ENCODE measurements around the gene PHRF1.

The PHRF1 gene

DNA sequence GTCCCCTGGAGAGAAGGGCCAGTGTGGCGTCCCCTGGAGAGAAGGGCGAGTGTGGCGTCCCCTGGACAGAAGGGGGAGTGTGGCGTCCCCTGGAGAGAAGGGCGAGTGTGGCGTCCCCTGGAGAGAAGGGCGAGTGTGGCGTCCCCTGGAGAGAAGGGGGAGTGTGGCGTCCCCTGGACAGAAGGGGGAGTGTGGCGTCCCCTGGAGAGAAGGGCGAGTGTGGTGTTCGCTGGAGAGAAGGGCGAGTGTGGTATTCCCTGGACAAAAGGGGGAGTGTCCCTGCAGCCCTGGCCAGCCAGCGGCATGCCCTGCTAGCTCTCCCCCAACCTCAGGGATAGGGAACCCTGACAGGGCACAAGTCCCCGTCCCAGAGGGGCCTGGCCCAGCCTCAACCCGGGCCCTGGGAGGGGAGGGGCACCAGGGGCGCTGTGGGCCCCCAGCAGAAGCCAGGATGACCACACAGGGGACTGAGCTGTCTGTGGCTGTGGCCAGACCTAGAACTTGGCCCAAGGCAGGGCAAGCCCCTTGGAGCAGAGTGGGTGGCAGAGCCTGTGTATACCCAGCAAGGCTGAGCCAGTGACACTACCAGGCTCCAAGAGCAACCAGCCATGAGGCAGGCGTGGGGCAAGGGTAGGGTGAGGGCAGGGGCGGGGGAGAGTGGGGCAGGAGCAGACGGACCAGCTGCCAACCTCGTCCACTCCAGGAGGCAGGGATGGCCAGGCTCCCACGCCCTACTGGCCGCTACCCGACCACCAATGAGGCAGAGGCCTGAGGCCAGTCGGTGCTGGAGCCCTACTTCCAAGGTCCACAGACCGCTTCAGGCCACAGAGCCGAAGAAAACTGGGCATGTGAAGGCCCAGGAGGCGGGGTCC is 45.1 kb upstream of the PHRF1 start:
- no peak overlapping the region for H3K4me3 ChIP-seq (replicated peaks in 1 of 2; ENCODE audit: low read depth in 2 of 2, low read length in 2 of 2)
- TF ChIP-seq, protein P1, sequence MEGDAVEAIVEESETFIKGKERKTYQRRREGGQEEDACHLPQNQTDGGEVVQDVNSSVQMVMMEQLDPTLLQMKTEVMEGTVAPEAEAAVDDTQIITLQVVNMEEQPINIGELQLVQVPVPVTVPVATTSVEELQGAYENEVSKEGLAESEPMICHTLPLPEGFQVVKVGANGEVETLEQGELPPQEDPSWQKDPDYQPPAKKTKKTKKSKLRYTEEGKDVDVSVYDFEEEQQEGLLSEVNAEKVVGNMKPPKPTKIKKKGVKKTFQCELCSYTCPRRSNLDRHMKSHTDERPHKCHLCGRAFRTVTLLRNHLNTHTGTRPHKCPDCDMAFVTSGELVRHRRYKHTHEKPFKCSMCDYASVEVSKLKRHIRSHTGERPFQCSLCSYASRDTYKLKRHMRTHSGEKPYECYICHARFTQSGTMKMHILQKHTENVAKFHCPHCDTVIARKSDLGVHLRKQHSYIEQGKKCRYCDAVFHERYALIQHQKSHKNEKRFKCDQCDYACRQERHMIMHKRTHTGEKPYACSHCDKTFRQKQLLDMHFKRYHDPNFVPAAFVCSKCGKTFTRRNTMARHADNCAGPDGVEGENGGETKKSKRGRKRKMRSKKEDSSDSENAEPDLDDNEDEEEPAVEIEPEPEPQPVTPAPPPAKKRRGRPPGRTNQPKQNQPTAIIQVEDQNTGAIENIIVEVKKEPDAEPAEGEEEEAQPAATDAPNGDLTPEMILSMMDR (IDR thresholded peaks at IDR 0.05; ENCODE audit: low read depth, low read length) = no peak
- DNase-seq (ENCODE audit: low read depth in 2 of 2) = no peak

DNA sequence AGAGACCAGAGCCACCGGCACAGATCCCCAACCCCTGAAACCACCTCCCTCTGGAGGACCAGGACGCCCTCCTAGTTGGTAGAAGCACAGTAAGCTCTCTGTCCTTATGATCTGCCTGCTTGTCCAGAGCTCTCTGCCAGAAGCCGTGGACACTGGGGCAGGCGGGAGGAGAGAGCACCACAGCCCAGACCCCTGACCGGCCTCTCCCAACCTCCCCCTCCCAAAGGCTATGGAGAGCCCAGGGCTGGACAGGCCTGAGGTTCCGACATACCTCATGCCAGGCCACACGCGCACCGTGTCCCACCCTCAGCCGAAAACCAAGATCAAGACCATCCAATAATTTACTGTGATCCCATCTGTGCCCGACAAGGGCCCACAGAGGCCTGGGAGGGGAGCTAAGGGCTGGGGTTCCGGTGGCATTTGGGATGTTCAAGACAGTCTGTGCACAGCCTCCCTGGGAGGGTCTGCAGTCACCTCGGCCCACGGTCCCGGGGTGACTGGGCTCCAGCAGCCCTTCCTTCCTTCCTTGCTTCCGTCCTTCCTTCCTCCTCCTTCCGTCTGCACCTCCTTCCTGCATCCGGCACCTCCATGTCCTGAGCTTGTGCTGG is 44.2 kb upstream of the PHRF1 start:
- H3K4me3 ChIP-seq (replicated peaks in 1 of 2; ENCODE audit: low read depth in 2 of 2, low read length in 2 of 2) = no peak overlapping the region
- DNase-seq (ENCODE audit: low read depth in 2 of 2) = no peak
- TF ChIP-seq, protein P1 (IDR thresholded peaks at IDR 0.05; ENCODE audit: low read depth, low read length) = no peak

DNA sequence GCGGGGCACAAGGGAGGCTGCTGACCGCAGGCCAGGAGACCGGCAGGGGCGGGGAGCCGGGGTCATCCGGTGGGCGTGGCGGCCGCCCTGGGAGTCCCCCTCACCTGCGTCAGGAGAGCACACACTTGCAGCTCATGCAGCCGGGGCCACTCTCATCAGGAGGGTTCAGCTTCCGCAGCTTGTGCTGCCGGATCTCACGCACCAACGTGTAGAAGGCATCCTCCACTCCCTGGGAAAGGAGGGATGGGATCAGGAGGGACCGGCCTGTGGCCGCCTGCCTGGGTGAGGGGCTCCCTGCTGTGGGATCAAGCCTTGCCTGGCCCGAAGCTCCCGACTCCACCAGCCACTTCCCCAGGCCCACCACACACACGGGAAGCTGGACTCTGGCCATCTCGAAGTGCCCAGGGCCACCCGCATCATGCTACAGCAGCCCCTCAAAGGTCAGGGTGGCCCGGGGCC is 43.7 kb upstream of the PHRF1 start:
- no peak for DNase-seq (ENCODE audit: low read depth in 2 of 2)
- H3K4me3 ChIP-seq (replicated peaks in 1 of 2; ENCODE audit: low read depth in 2 of 2, low read length in 2 of 2) = no peak overlapping the region
- TF ChIP-seq, protein P1 (IDR thresholded peaks at IDR 0.05; ENCODE audit: low read depth, low read length) = no peak

DNA sequence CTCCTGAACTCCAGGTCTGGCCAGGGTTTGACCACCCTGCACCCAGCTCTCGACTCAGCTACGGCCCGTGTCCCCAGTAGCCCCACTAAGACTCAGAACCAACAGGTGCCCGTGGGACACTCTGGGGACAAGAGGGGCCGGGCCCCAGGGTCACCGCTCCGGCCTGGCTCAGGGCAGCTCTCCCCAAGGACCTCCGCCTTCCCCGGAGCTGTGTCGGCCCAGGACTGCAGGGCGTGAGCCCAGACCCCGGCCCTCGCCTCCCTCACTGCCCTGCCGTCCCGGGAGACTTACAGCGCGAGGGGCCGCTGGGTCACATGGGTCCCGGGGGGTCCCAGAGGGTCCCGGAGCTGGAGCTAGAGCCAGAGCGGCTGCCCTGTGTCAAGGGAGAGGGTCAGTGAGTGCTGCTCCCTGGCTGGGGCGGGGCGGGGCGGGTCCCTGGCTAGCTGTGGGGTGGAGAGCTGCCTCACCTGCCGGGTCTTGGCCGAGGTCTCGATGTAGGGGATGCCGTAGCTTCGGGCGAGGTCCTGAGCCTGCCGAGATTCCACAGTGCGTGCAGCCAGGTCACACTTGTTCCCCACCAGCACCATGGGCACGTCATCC is 43.2 kb upstream of the PHRF1 start:
- DNase-seq (ENCODE audit: low read depth in 2 of 2) = no peak
- TF ChIP-seq, protein P1 (IDR thresholded peaks at IDR 0.05; ENCODE audit: low read depth, low read length) = no peak
- H3K4me3 ChIP-seq (replicated peaks in 1 of 2; ENCODE audit: low read depth in 2 of 2, low read length in 2 of 2) = no peak overlapping the region

DNA sequence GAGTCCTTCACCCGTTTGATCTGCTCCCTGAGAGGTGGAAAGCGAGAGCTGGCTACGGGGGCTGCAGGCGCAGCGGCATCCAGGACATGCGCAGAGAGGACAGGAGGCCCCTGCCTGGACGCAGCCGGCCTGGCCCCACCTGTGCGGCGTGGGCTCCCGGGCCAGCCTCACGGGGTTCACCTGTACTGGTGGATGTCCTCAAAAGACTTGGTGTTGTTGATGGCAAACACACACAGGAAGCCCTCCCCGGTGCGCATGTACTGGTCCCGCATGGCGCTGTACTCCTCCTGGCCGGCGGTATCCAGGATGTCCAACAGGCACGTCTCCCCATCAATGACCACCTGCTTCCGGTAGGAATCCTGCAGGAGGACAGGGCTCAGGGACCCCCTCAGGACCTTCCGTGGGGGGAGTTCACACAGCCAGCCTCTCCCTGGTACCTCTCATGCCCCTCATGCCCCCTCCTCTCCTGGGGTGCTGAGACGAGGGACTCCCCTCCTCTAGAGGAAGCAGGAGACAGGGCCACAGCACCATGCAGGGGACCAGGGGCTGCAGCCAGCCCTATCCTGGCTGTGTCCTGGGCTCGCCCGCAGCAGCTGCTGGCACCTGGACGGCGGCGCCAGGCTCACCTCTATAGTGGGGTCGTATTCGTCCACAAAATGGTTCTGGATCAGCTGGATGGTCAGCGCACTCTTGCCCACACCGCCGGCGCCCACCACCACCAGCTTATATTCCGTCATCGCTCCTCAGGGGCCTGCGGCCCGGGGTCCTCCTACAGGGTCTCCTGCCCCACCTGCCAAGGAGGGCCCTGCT is 42.5 kb upstream of the PHRF1 start:
- DNase-seq (ENCODE audit: low read depth in 2 of 2) = no peak
- peak overlapping the region; percentile 80 for H3K4me3 ChIP-seq (replicated peaks in 1 of 2; ENCODE audit: low read depth in 2 of 2, low read length in 2 of 2)
- TF ChIP-seq, protein P1 (IDR thresholded peaks at IDR 0.05; ENCODE audit: low read depth, low read length) = no peak

All from cardiac fibroblast (primary cell).